ENCODE measurements around the gene SLAMF9. TPM values are rescaled to one million over a fixed set of nuclear protein-coding genes. Genes with fewer than 3 reads are reported as not detected.

SLAMF9 gene
- total RNA-seq, 1 experiment from 2014 or later = 0.36 TPM

GRCh38 chr1:159962176-159962575, 8.1 kb upstream of the SLAMF9 start:
- intact Hi-C loops (cut with micrococcal nuclease; ENCODE audit: unreplicated experiment) = no loop called here
- Histone ChIP-seq H3K36me3 (ENCODE audit: control insufficient read depth, insufficient read depth, low read length) (no peaks in the 10 kb centered on the region), H3K4me3 (ENCODE audit: low read depth, low read length) (no peak overlapping the region), H3K9me3 (no peaks in the 10 kb centered on the region; the same call in 1 of the 2 replicates), H3K4me1 (peaks cover 41% of the 10 kb centered on the region), H3K27me3 (replicated peaks; ENCODE audit: control insufficient read depth, insufficient read depth, low read length) (no peaks in the 10 kb centered on the region)
- peaks cover 27% of the 10 kb centered on the region for H3K4me1 Mint-ChIP-seq (ENCODE audit: low read depth, unreplicated experiment)
- H3K4me3 Mint-ChIP-seq (ENCODE audit: unreplicated experiment) = no peak overlapping the region
- H3K9me3 Mint-ChIP-seq (ENCODE audit: unreplicated experiment) = peaks cover 24% of the 10 kb centered on the region
- H3K27me3 Mint-ChIP-seq (ENCODE audit: insufficient read depth, unreplicated experiment) = no peaks in the 10 kb centered on the region
- no TSS peak for BruUV-seq (replicated peaks)
- ChIA-PET POLR2A (no interaction called here), CTCF (no interaction called here)
- H3K27ac Mint-ChIP-seq (ENCODE audit: unreplicated experiment) = peak overlapping the region; percentile 50
- H3K36me3 Mint-ChIP-seq (ENCODE audit: insufficient read depth, unreplicated experiment) = peaks cover 6% of the 10 kb centered on the region
- DNase-seq = no peak
- TF ChIP-seq CTCF (IDR thresholded peaks at IDR 0.05; ENCODE audit: insufficient read depth in 1 of 2, low read depth in 1 of 2, low read length in 1 of 2, severe bottlenecking in 1 of 2, unreplicated experiment in 1 of 2) = no peak

GRCh38 chr1:159961636-159962035, 7.6 kb upstream of the SLAMF9 start:
- ChIA-PET POLR2A (no interaction called here), CTCF (no interaction called here)
- peaks cover 41% of the 10 kb centered on the region for H3K4me1 ChIP-seq
- H3K36me3 ChIP-seq (ENCODE audit: control insufficient read depth, insufficient read depth, low read length) = no peaks in the 10 kb centered on the region
- H3K36me3 Mint-ChIP-seq (ENCODE audit: insufficient read depth, unreplicated experiment) = peaks cover 6% of the 10 kb centered on the region
- BruUV-seq (replicated peaks) = no TSS peak
- H3K27me3 ChIP-seq (replicated peaks; ENCODE audit: control insufficient read depth, insufficient read depth, low read length) = no peaks in the 10 kb centered on the region
- H3K9me3 Mint-ChIP-seq (ENCODE audit: unreplicated experiment) = peaks cover 20% of the 10 kb centered on the region
- DNase-seq = no peak
- H3K4me1 Mint-ChIP-seq (ENCODE audit: low read depth, unreplicated experiment) = peaks cover 29% of the 10 kb centered on the region
- H3K27me3 Mint-ChIP-seq (ENCODE audit: insufficient read depth, unreplicated experiment) = no peaks in the 10 kb centered on the region
- no peak overlapping the region for H3K4me3 Mint-ChIP-seq (ENCODE audit: unreplicated experiment)
- H3K27ac Mint-ChIP-seq (ENCODE audit: unreplicated experiment) = peak overlapping the region; percentile 50
- intact Hi-C loops (cut with micrococcal nuclease; ENCODE audit: unreplicated experiment) = no loop called here
- no peak for TF ChIP-seq CTCF (IDR thresholded peaks at IDR 0.05; ENCODE audit: insufficient read depth in 1 of 2, low read depth in 1 of 2, low read length in 1 of 2, severe bottlenecking in 1 of 2, unreplicated experiment in 1 of 2)
- H3K4me3 ChIP-seq (ENCODE audit: low read depth, low read length) = no peak overlapping the region
- no peaks in the 10 kb centered on the region; the same call in 1 of the 2 replicates for H3K9me3 ChIP-seq

- POLR2A ChIA-PET = no interaction called here
- intact Hi-C loops (cut with micrococcal nuclease; ENCODE audit: unreplicated experiment) = no loop called here
Observed at GRCh38 chr1:159960721-159961381, 6.8 kb upstream of the SLAMF9 start.

More at GRCh38 chr1:159960721-159961381, 6.8 kb upstream of the SLAMF9 start:
- Mint-ChIP-seq H3K27ac (ENCODE audit: unreplicated experiment) (peak overlapping the region; percentile 50), H3K9me3 (ENCODE audit: unreplicated experiment) (peaks cover 14% of the 10 kb centered on the region), H3K4me3 (ENCODE audit: unreplicated experiment) (no peak overlapping the region), H3K36me3 (ENCODE audit: insufficient read depth, unreplicated experiment) (peaks cover 6% of the 10 kb centered on the region), H3K27me3 (ENCODE audit: insufficient read depth, unreplicated experiment) (no peaks in the 10 kb centered on the region), H3K4me1 (ENCODE audit: low read depth, unreplicated experiment) (peaks cover 34% of the 10 kb centered on the region)
- Histone ChIP-seq H3K27me3 (replicated peaks; ENCODE audit: control insufficient read depth, insufficient read depth, low read length) (no peaks in the 10 kb centered on the region), H3K4me1 (peaks cover 41% of the 10 kb centered on the region), H3K36me3 (ENCODE audit: control insufficient read depth, insufficient read depth, low read length) (no peaks in the 10 kb centered on the region), H3K4me3 (ENCODE audit: low read depth, low read length) (no peak overlapping the region), H3K9me3 (no peaks in the 10 kb centered on the region; the same call in 1 of the 2 replicates)
- BruUV-seq (replicated peaks) = no TSS peak
- no peak for TF ChIP-seq CTCF (IDR thresholded peaks at IDR 0.05; ENCODE audit: insufficient read depth in 1 of 2, low read depth in 1 of 2, low read length in 1 of 2, severe bottlenecking in 1 of 2, unreplicated experiment in 1 of 2)
- no peak for DNase-seq
- CTCF ChIA-PET = no interaction called here

Data from Caco-2 (cell line).